Measurements from ENCODE around the gene GPR15.

The GPR15 gene

GRCh38 chr3:98531622-98532274, at the start of gene GPR15:
TSS of gene GPR15 (plus strand) at chr3:98531978. CDS start at chr3:98532034, 56 bp downstream.
- H3K4me3 Mint-ChIP-seq: no peak within 1 kb of the TSS
- no peaks in the 10 kb centered on the region for H3K27me3 Mint-ChIP-seq (ENCODE audit: low read depth)
- H3K27ac Mint-ChIP-seq: no peak within 1 kb of the TSS
- H3K36me3 Mint-ChIP-seq (ENCODE audit: low read depth): no peaks in the 10 kb centered on the region
- H3K9me3 Mint-ChIP-seq: no peaks in the 10 kb centered on the region
- TF ChIP-seq CTCF (IDR thresholded peaks at IDR 0.05; ENCODE audit: unreplicated experiment in 3 of 3): no peak
- H3K4me1 Mint-ChIP-seq: no peaks in the 10 kb centered on the region

DNA sequence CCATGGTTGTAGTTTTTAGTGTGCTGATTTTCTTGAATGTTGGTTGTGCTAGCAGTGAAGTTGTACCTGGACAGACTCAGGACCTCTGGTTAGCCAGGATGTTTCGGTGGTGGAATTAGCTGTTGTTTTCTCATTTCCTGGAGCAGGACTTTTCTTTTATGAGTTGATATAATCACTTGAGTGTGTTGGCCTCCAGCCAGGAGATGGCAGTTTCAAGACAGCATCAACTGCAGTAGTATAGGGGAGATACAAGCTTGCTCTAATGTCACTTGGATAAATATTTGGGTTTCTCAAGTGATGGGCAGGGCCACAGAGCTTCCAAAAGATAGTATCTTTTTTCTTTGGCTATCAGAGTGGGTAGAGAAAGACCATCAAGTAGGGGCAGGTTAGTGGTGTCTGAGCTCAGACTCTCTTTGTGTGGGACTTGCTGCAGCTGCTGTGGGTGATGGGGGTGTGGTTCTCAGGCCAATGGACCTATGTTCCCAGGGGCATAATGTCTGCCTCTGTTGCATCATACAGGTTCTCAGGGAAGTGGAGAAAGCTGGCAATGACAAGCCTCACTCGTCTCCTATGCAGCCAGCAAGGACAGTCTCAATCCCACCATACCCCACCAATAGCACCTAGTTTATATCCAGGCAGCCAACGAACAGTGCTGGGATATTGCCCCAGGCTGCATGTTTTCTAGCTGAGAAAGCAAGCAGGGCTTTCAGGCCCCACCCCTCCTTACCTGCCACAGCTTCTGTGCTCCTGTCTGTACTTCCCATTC, 48.9 kb upstream of the GPR15 start:
- Mint-ChIP-seq H3K36me3 (ENCODE audit: low read depth) (no peaks in the 10 kb centered on the region), H3K27me3 (ENCODE audit: low read depth) (peaks cover 4% of the 10 kb centered on the region), H3K4me3 (no peak overlapping the region), H3K4me1 (no peaks in the 10 kb centered on the region), H3K27ac (no peak overlapping the region), H3K9me3 (peaks cover 19% of the 10 kb centered on the region)
- TF ChIP-seq CTCF (IDR thresholded peaks at IDR 0.05; ENCODE audit: unreplicated experiment in 3 of 3): no peak

DNA sequence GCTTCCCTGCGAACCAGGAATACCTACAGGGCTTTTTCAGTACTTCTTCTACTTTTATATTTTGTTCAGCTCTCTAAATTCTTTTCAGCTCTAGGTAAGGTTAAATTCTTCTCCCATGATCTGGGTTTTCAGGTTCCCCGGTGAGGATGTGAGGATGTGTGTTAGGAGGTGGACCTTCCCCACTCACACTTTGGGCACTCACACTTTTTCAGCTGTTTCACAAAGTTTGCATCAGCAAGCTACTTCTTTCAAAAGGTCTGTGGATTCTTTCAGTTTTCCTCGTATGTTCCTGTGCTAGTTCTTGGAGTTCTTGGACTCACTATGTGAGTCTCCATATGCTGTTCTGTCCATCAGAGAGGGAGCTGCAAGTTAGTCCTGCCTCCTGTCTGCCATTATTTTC, 48.2 kb upstream of the GPR15 start:
- H3K27ac Mint-ChIP-seq: no peak overlapping the region
- no peak overlapping the region for H3K4me3 Mint-ChIP-seq
- no peaks in the 10 kb centered on the region for H3K36me3 Mint-ChIP-seq (ENCODE audit: low read depth)
- TF ChIP-seq CTCF (IDR thresholded peaks at IDR 0.05; ENCODE audit: unreplicated experiment in 3 of 3): no peak
- H3K9me3 Mint-ChIP-seq: peaks cover 18% of the 10 kb centered on the region
- H3K4me1 Mint-ChIP-seq: no peaks in the 10 kb centered on the region
- H3K27me3 Mint-ChIP-seq (ENCODE audit: low read depth): peaks cover 4% of the 10 kb centered on the region

DNA sequence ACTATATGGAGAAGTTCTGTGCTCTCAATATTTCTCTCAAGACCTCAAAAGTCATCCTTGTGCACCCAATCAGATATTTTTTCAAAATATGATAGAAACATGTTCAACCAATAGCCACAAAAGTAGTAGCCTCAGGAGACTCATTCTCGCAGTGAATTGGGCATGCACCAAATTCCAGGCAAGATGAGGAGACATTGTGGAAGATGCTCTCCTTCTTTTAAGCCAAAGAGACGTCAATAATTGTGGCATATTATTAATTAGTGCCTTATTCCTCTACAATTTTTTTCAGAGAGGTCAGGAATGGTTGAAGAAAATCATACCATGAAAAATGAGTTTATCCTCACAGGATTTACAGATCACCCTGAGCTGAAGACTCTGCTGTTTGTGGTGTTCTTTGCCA, 34.4 kb upstream of the GPR15 start, which contains the start of gene OR5K2:
Gene OR5K2, plus strand, starts transcription at position 301 of the 400 bp plus-strand sequence. Its CDS starts 0 bp downstream, at position 301.
- no peaks in the 10 kb centered on the region for H3K4me1 Mint-ChIP-seq
- H3K4me3 Mint-ChIP-seq: no peak within 1 kb of the TSS
- no peak within 1 kb of the TSS for H3K27ac Mint-ChIP-seq
- H3K9me3 Mint-ChIP-seq: no peaks in the 10 kb centered on the region
- no peaks in the 10 kb centered on the region for H3K27me3 Mint-ChIP-seq (ENCODE audit: low read depth)
- no peak for TF ChIP-seq CTCF (IDR thresholded peaks at IDR 0.05; ENCODE audit: unreplicated experiment in 3 of 3)
- no peaks in the 10 kb centered on the region for H3K36me3 Mint-ChIP-seq (ENCODE audit: low read depth)

- no peaks in the 10 kb centered on the region for H3K36me3 Mint-ChIP-seq (ENCODE audit: low read depth)
- no peaks in the 10 kb centered on the region for H3K27me3 Mint-ChIP-seq (ENCODE audit: low read depth)
- no peak for TF ChIP-seq CTCF (IDR thresholded peaks at IDR 0.05; ENCODE audit: unreplicated experiment in 3 of 3)
- H3K9me3 Mint-ChIP-seq: no peaks in the 10 kb centered on the region
- H3K27ac Mint-ChIP-seq: no peak overlapping the region
- H3K4me3 Mint-ChIP-seq: no peak overlapping the region
- H3K4me1 Mint-ChIP-seq: no peaks in the 10 kb centered on the region
These were observed 31.8 kb upstream of the GPR15 start for GRCh38 chr3:98500019-98500418.
